NCI-H1694 treated with DMSO at 0.1 percent for 48 hours (cell line): ENCODE results near the gene C1orf167.

Experiments
- DNase-seq: peaks from one replicate; lab custom pipeline; 2025; lab: John Stamatoyannopoulos, UW

C1orf167 gene

GRCh38 chr1:11761988-11762406 is at the start of gene C1orf167:
Gene C1orf167 (plus strand): TSS chr1:11762193. CDS start chr1:11764401, 2,208 bp downstream.
- DNase-seq, result no peak

- no peak for DNase-seq
Measured at GRCh38 chr1:11712285-11712684, 49.7 kb upstream of the C1orf167 start.

- no peak for DNase-seq
Measured at GRCh38 chr1:11713095-11713494, 48.9 kb upstream of the C1orf167 start.

GRCh38 chr1:11714831-11715575 is 47.0 kb upstream of the C1orf167 start:
- no peak for DNase-seq

- DNase-seq, result peak; percentile 24
Measured at GRCh38 chr1:11719313-11720032, 42.5 kb upstream of the C1orf167 start.

GRCh38 chr1:11720033-11720376 is 42.0 kb upstream of the C1orf167 start:
- no peak for DNase-seq

GRCh38 chr1:11720525-11720924 is 41.5 kb upstream of the C1orf167 start:
- no peak for DNase-seq

GRCh38 chr1:11721311-11721710 is 40.7 kb upstream of the C1orf167 start:
- DNase-seq, result no peak

- no peak for DNase-seq
Measured at GRCh38 chr1:11722538-11722937, 39.5 kb upstream of the C1orf167 start.

GRCh38 chr1:11725616-11726015 is 36.4 kb upstream of the C1orf167 start:
- DNase-seq, result no peak

GRCh38 chr1:11727119-11727518 is 34.9 kb upstream of the C1orf167 start:
- no peak for DNase-seq

- no peak for DNase-seq
Measured at GRCh38 chr1:11728126-11728806, 33.7 kb upstream of the C1orf167 start.

- DNase-seq, result no peak
Measured at GRCh38 chr1:11729155-11729497, 32.9 kb upstream of the C1orf167 start.

- DNase-seq, result no peak
Measured at GRCh38 chr1:11729498-11730428, 32.2 kb upstream of the C1orf167 start.

GRCh38 chr1:11730429-11730891 is 31.5 kb upstream of the C1orf167 start:
- DNase-seq, result no peak

- DNase-seq, result peak; percentile 76
Measured at GRCh38 chr1:11731691-11732283, 30.2 kb upstream of the C1orf167 start.

GRCh38 chr1:11733306-11733705 is 28.7 kb upstream of the C1orf167 start:
- DNase-seq, result no peak

GRCh38 chr1:11735531-11735853 is 26.5 kb upstream of the C1orf167 start:
- DNase-seq, result no peak

GRCh38 chr1:11735854-11736745 is 25.9 kb upstream of the C1orf167 start, which contains the start of gene AGTRAP:
Gene AGTRAP (plus strand): TSS chr1:11736136. CDS start chr1:11736209, 73 bp downstream.
- no peak for DNase-seq
